Smooth muscle cell of the umbilical artery (primary cell): ENCODE results near the gene GAS2L1. TPM values are rescaled to one million over a fixed set of nuclear protein-coding genes. Genes with fewer than 3 reads are reported as not detected.

ENCODE experiments used
- total RNA-seq: library from RNA; depleted of rRNA; stranded (reverse); fragments of >200 nt; gene quantifications from 2 replicates; pipeline ENCODE4 v1.2.3, GENCODE V29; 2014

GAS2L1 gene
- 7.4 and 17.1 TPM in 2 replicates for total RNA-seq

DNA sequence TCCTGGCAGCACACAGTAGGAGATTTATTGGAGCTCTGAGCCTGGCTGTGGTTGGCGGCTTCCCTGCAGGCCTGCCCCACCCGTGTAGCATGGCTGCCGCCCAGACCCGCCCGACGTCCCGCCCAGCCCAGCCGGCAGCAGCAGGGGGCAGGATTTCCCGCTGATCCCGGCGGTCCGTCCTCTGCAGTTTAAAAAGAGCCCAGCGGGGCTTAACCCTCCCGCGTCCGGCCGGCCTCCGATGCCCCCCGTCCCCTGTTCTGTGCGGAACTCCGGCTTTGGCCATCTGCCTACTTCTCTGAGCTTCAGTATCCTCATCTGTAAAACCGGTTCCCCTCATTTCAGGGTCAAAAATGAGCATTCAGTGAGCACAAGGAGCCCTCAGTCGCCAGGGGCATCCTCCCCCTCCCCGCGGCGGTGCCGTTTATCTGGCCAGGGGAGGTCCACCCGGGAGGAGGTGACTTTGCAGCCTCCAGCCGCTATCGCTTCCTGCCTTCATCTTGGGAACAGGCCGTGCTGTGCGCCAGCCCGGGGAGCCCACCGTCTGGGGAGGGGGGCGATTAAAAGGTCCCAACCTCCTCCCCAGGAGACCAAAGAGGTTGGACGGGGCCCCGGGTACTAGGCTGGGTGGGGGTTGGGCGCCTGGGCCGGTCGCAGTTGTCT is at the start of gene GAS2L1:
Gene GAS2L1 (plus strand): TSS at position 476 of the 660 bp plus-strand sequence. CDS start 1,456 bp downstream, outside the sequence.

DNA sequence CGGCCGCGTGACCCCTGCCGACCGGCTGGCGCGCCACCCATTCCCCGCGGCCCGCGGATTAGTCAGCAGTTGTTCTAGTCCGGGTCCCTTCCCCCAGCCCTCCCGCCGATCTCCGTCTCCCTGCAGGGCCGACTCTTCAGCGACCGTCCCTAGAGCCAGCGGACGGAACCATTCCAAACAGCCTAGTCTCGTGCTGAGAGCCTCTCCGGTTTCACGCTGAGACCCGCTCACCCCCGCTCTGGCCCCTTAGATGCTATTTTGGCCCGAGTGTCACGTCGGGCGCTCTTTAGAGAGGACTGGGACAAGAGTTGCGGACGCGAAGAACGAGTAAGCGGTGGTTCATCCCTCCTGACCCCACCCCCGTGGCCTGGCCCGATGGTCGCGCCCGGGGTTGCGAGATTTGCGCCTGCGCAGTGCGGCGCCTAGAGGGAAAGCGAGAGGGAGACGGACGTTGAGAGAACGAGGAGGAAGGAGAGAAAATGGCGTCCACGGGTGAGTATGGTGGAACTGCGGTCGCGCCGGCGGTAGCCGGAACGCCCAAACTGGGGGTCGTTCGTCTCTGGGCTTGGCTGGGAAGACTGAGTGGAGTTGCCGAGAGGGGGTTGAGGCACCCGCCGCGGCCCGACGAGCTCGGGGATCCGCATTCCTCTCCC is 38.5 kb upstream of the GAS2L1 start, which contains the start of the genes EWSR1 and RHBDD3:
Gene EWSR1 (plus strand): TSS at position 411 of the 653 bp plus-strand sequence. CDS start 69 bp downstream, at position 480.
Gene RHBDD3 (minus strand): TSS at position 124 of the 653 bp plus-strand sequence. CDS start 2,355 bp downstream, outside the sequence.

DNA sequence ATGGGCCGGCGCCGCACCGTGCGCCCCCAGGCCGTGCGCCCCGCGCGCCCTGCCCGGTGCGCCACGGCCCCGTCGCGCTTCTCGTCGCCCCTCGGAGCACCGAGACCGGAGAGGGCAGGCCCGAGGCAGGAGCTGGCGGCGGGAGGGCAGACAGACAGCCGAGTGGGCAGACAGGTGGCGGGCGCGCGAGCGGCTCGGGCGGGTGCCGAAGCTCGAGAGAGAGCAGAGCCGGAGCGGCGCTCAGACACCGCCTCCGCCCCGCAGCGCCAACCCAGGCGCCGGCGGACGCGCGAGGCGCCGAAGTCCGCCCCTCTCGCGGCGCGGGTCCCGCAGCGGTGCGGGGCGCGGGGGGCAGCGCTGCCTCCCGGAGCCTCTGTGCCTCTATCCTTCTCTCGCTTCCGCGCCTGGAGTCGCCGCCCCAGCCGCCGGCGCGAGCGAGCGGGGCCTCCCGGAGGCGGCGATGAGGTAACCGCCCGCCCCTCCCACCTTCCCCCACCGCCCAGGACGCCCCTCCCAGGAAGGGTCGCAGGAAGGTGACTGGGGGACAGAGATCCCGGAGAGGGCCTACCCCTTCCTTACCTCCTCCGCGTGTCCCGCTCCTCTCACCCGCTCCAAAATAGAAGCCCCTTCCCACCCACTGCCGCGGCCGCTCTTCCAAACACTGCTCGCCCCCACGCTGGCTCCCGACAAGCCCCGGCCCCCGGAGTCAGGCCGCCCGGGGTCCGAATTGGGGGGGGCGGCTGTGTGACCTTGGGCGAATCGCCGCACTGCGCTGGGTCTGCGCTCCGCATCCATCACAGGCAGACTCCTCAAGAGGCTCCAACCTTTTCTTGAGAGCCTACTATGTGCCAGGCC is 9.1 kb downstream of the GAS2L1 start, which contains the start of gene RASL10A:
Gene RASL10A (minus strand): TSS at position 412 of the 855 bp plus-strand sequence. CDS start 451 bp downstream, outside the sequence.

Other genes with a start within 250 kb of the GAS2L1 start
- gene C22orf31, start 244.8 kb upstream of the GAS2L1 start, total RNA-seq, result not detected in 2 replicates
- 3.4 and 4.2 TPM in 2 replicates for gene KREMEN1, start 233.6 kb upstream of the GAS2L1 start, total RNA-seq
- not detected in 2 replicates for gene EMID1, start 100.8 kb upstream of the GAS2L1 start, total RNA-seq
- gene RHBDD3, start 38.7 kb upstream of the GAS2L1 start, total RNA-seq, result 17.2 and 27.6 TPM in 2 replicates
- gene EWSR1, start 38.4 kb upstream of the GAS2L1 start, total RNA-seq, result 95.6 and 150 TPM in 2 replicates
- gene RASL10A, start 9.0 kb downstream of the GAS2L1 start, total RNA-seq, result not detected in 2 replicates
- 49.6 and 85.1 TPM in 2 replicates for gene AP1B1, start 81.9 kb downstream of the GAS2L1 start, total RNA-seq
- gene RFPL1, start 131.9 kb downstream of the GAS2L1 start, total RNA-seq, result not detected in 2 replicates
- 0.59 and 1.0 TPM in 2 replicates for gene NEFH, start 173.6 kb downstream of the GAS2L1 start, total RNA-seq
- 49.9 and 98.5 TPM in 2 replicates for gene THOC5, start 247.1 kb downstream of the GAS2L1 start, total RNA-seq